Measurements from ENCODE around the gene FURIN.

- TF ChIP-seq, protein P1, sequence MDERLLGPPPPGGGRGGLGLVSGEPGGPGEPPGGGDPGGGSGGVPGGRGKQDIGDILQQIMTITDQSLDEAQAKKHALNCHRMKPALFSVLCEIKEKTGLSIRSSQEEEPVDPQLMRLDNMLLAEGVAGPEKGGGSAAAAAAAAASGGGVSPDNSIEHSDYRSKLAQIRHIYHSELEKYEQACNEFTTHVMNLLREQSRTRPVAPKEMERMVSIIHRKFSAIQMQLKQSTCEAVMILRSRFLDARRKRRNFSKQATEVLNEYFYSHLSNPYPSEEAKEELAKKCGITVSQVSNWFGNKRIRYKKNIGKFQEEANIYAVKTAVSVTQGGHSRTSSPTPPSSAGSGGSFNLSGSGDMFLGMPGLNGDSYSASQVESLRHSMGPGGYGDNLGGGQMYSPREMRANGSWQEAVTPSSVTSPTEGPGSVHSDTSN (CRISPR knock-in tag; IDR thresholded peaks at IDR 0.05; ENCODE audit: low read depth) = no peak
- TF ChIP-seq, protein P1 (tag; conservative IDR thresholded peaks at IDR 0.05; ENCODE audit: low read depth) = no peak
- TF ChIP-seq JUND (IDR thresholded peaks at IDR 0.05; ENCODE audit: borderline replicate concordance, low read depth, low read length) = no peak
- TF ChIP-seq JUND (tag; IDR thresholded peaks at IDR 0.05; ENCODE audit: borderline replicate concordance, low read depth, low read length) = no peak
- TF ChIP-seq TCF7L2 (IDR thresholded peaks at IDR 0.05; ENCODE audit: low read depth, low read length) = no peak
- no peak for TF ChIP-seq EZH2 (IDR thresholded peaks at IDR 0.05; ENCODE audit: borderline replicate concordance, low read depth, low read length)
- no peak for TF ChIP-seq SIN3A (IDR thresholded peaks at IDR 0.05; ENCODE audit: borderline replicate concordance in 2 of 2, control insufficient read depth in 1 of 2, low read depth in 2 of 2, low read length in 2 of 2)
These were observed 5.9 kb upstream of the FURIN start for GRCh38 chr15:90862487-90862886.

Data from K562 (cell line).